ENCODE measurements around the gene CREBL2.

The CREBL2 gene

DNA sequence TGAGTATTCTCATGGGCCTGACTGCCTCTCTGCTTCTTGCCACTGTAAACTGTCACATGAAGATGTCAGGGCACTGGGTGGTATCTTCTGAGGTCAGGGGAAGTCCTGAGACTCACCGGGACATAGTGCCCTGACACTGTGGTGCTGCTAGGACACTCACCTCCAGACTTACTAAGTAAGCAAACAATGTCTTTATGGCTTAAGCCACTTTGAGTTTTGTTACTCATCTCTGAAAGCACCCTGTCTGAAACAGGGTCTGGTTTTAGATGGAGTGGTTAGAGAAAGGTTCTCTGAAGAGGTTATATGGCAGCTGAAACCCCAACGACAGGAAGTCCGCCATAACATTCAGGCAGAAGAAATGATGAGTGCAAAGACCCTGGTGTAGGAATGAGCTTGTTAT lies 61.6 kb downstream of the CREBL2 start:
- Histone ChIP-seq H3K27ac (ENCODE audit: low read depth, low read length) (no peak overlapping the region), H3F3A (ENCODE audit: insufficient read depth) (no peaks in the 10 kb centered on the region), H3K9me2 (replicated peaks; ENCODE audit: insufficient read depth, low read length) (no peaks in the 10 kb centered on the region), H3K9me3 (ENCODE audit: insufficient read depth, low read length) (no peaks in the 10 kb centered on the region), H4K20me1 (ENCODE audit: low read depth, low read length) (no peaks in the 10 kb centered on the region), H2AFZ (ENCODE audit: low read depth, low read length, severe bottlenecking) (no peak overlapping the region), H3K79me2 (ENCODE audit: insufficient read depth, low read length) (no peaks in the 10 kb centered on the region), H3K36me3 (ENCODE audit: low read length) (no peaks in the 10 kb centered on the region), H3K27me3 (ENCODE audit: low read length) (no peaks in the 10 kb centered on the region), H3K9ac (ENCODE audit: low read length) (no peak overlapping the region), H3K4me2 (ENCODE audit: low read depth, low read length, poor library complexity, severe bottlenecking) (no peak overlapping the region), H3K4me3 (ENCODE audit: insufficient read depth, low read length, poor library complexity, severe bottlenecking) (no peak overlapping the region)
- TF ChIP-seq, protein P1, sequence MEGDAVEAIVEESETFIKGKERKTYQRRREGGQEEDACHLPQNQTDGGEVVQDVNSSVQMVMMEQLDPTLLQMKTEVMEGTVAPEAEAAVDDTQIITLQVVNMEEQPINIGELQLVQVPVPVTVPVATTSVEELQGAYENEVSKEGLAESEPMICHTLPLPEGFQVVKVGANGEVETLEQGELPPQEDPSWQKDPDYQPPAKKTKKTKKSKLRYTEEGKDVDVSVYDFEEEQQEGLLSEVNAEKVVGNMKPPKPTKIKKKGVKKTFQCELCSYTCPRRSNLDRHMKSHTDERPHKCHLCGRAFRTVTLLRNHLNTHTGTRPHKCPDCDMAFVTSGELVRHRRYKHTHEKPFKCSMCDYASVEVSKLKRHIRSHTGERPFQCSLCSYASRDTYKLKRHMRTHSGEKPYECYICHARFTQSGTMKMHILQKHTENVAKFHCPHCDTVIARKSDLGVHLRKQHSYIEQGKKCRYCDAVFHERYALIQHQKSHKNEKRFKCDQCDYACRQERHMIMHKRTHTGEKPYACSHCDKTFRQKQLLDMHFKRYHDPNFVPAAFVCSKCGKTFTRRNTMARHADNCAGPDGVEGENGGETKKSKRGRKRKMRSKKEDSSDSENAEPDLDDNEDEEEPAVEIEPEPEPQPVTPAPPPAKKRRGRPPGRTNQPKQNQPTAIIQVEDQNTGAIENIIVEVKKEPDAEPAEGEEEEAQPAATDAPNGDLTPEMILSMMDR (IDR thresholded peaks at IDR 0.05; ENCODE audit: insufficient read depth, low read length, poor library complexity, severe bottlenecking) = no peak
- no peak for TF ChIP-seq EZH2phosphoT487 (conservative IDR thresholded peaks at IDR 0.05; ENCODE audit: low read length)

DNA sequence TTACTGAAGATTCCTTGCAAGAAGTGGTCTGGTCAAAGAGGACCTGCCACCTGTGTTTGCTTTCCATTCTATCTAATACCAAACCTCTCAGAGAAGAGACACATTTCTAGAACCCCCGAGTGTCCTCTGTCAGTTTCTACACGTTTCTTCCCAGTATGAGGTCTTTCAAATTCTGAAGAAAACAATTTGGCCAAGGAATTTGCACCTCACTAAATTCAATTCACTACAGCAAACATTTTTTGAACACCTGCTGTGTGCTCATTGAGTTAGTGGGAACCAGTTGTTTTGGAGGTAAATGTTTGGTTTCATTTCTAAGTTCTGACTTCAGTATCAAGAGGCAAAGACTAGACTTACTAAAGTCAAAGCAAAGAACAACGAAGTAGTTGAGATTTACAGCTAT lies 64.9 kb downstream of the CREBL2 start:
- Histone ChIP-seq H4K20me1 (ENCODE audit: low read depth, low read length) (no peaks in the 10 kb centered on the region), H3K4me2 (ENCODE audit: low read depth, low read length, poor library complexity, severe bottlenecking) (no peak overlapping the region), H3K9me2 (replicated peaks; ENCODE audit: insufficient read depth, low read length) (no peaks in the 10 kb centered on the region), H3F3A (ENCODE audit: insufficient read depth) (no peaks in the 10 kb centered on the region), H3K79me2 (ENCODE audit: insufficient read depth, low read length) (no peaks in the 10 kb centered on the region), H3K27ac (ENCODE audit: low read depth, low read length) (no peak overlapping the region), H3K9ac (ENCODE audit: low read length) (no peak overlapping the region), H3K4me3 (ENCODE audit: insufficient read depth, low read length, poor library complexity, severe bottlenecking) (no peak overlapping the region), H3K27me3 (ENCODE audit: low read length) (no peaks in the 10 kb centered on the region), H3K36me3 (ENCODE audit: low read length) (no peaks in the 10 kb centered on the region), H2AFZ (ENCODE audit: low read depth, low read length, severe bottlenecking) (no peak overlapping the region), H3K9me3 (ENCODE audit: insufficient read depth, low read length) (no peaks in the 10 kb centered on the region)
- TF ChIP-seq, protein P1 (IDR thresholded peaks at IDR 0.05; ENCODE audit: insufficient read depth, low read length, poor library complexity, severe bottlenecking) = no peak
- no peak for TF ChIP-seq EZH2phosphoT487 (conservative IDR thresholded peaks at IDR 0.05; ENCODE audit: low read length)

DNA sequence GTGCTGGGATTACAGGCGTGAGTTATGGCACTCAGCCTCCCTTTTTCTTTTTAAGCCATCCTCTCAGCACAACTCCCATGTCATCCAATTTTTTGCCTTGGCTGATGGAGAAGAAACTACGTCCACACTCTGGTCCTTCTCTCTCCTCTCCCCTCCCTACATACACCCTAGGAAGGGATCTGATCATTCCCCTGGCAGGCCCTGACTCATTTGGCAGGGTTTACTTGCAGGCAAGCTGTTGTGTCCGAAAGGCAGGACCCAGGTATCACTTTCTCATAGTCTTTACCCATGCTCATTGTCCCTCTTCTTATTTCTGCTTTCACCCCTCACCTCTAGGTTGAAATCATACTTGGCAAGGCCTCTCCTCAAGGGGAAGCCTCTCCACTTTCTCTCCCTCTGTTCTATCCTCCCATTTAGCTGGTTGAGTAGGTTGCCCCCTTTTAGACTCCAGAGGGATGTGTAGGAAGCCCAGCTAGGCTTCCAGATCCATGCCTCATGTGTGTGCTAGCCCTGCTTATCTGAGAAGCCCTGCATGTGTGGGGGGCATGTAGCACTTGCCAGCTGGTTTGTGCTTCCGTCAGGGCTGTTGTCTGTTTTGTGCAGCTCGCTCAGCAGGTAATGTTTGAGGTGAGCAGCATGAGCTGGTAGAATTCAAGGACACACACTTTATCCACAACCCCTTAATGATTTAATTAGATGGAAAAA lies 69.5 kb downstream of the CREBL2 start:
- Histone ChIP-seq H3K9me2 (replicated peaks; ENCODE audit: insufficient read depth, low read length) (no peaks in the 10 kb centered on the region), H3K36me3 (ENCODE audit: low read length) (no peaks in the 10 kb centered on the region), H4K20me1 (ENCODE audit: low read depth, low read length) (no peaks in the 10 kb centered on the region), H3K4me2 (ENCODE audit: low read depth, low read length, poor library complexity, severe bottlenecking) (no peak overlapping the region), H2AFZ (ENCODE audit: low read depth, low read length, severe bottlenecking) (no peak overlapping the region), H3K79me2 (ENCODE audit: insufficient read depth, low read length) (no peaks in the 10 kb centered on the region), H3K27ac (ENCODE audit: low read depth, low read length) (no peak overlapping the region), H3K9me3 (ENCODE audit: insufficient read depth, low read length) (no peaks in the 10 kb centered on the region), H3K9ac (ENCODE audit: low read length) (no peak overlapping the region), H3K4me3 (ENCODE audit: insufficient read depth, low read length, poor library complexity, severe bottlenecking) (no peak overlapping the region), H3F3A (ENCODE audit: insufficient read depth) (no peaks in the 10 kb centered on the region), H3K27me3 (ENCODE audit: low read length) (no peaks in the 10 kb centered on the region)
- TF ChIP-seq, protein P1 (IDR thresholded peaks at IDR 0.05; ENCODE audit: insufficient read depth, low read length, poor library complexity, severe bottlenecking) = no peak
- TF ChIP-seq EZH2phosphoT487 (conservative IDR thresholded peaks at IDR 0.05; ENCODE audit: low read length) = no peak

Measured in SU-DHL-6 (cell line).